ENCODE results near the gene CD58. TPM values are rescaled to one million over a fixed set of nuclear protein-coding genes. Genes with fewer than 3 reads are reported as not detected.

Gene CD58
- total and polyA plus RNA-seq, 8 donors = 10.1 to 39.5 (median 13.7) TPM

DNA sequence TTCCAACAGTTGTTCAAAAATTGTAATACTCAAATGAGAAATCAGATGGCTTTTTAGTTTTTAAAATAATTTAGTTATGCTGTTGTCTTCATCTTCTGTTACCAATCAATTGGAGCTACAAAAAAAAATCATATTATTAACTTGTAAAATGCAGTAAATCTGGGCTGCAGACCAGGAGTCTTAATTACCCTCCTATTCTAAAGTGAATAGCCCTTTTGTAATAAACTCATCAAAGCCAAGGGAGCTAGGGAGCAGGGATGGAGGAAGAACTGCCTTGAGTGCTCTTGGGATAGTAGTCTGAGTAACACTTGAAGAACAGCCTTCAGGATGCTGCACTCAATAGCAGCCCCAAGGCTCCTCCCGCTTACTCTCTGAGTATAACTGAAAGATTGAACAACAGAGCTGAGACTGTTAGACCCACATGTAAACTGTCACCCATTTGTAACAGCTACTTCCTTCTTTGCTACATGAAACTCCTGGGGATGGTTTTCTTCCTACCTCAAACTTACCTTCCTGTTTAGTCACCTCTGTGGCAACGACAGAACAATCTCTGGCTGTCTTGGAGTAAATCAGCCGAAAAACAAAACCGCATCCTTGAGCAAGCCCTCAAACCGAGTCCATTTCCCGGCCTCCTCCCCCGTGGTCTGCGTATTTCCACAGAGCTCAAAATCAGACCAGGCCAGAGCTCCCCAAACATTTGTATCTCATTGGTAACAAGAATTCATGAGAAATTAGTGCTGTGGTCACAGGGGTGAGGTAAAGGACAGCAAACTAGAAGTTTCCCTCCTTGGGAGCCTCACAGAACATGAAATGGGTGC, 55.9 kb downstream of the CD58 start:
- Histone ChIP-seq H3K4me1 (peaks cover 0 to 66% of the 10 kb centered on the region in 2 donors), H3K27me3 (no peaks in the 10 kb centered on the region), H3K9me3 (no peaks in the 10 kb centered on the region), H3K36me3 (peaks cover 0 to 17% of the 10 kb centered on the region in 2 donors), H3K4me3 (no peak overlapping the region), H3K27ac (peak overlapping the region; percentile 39 to 98)
- TF ChIP-seq, protein P1, sequence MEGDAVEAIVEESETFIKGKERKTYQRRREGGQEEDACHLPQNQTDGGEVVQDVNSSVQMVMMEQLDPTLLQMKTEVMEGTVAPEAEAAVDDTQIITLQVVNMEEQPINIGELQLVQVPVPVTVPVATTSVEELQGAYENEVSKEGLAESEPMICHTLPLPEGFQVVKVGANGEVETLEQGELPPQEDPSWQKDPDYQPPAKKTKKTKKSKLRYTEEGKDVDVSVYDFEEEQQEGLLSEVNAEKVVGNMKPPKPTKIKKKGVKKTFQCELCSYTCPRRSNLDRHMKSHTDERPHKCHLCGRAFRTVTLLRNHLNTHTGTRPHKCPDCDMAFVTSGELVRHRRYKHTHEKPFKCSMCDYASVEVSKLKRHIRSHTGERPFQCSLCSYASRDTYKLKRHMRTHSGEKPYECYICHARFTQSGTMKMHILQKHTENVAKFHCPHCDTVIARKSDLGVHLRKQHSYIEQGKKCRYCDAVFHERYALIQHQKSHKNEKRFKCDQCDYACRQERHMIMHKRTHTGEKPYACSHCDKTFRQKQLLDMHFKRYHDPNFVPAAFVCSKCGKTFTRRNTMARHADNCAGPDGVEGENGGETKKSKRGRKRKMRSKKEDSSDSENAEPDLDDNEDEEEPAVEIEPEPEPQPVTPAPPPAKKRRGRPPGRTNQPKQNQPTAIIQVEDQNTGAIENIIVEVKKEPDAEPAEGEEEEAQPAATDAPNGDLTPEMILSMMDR (IDR thresholded peaks at IDR 0.05) = no peak
- intact Hi-C loops (cut with DNase I) = no loop called here
- DNase-seq (no peak), ATAC-seq (peak; percentile 51)

DNA sequence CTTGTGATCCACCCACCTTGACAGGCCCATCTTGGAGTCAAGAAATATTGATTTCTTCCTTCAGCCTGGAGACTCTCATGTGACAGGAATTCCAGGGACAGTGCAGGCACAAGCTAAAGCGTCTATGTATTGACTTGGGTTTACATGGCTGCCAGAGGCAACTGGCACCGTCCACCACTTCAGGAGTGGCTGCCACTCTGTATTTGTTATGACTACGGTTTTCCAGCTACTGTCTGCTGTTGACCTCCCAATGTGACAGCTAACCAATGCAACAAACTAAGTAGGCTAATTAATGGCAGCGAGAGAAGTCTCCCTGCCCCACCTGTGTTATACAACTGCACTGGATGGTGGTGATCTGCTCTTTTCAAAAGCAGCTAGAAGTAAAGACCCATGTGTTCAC, 56.9 kb downstream of the CD58 start:
- Histone ChIP-seq H3K36me3 (peaks cover 0 to 10% of the 10 kb centered on the region in 2 donors), H3K4me3 (no peak overlapping the region), H3K9me3 (no peaks in the 10 kb centered on the region), H3K27me3 (no peaks in the 10 kb centered on the region), H3K27ac (peak overlapping the region in 1 of 2 donors; percentile 98), H3K4me1 (peaks cover 0 to 75% of the 10 kb centered on the region in 2 donors)
- intact Hi-C loops (cut with DNase I) = no loop called here
- TF ChIP-seq, protein P1 (IDR thresholded peaks at IDR 0.05) = no peak
- DNase-seq = no peak
- no peak for ATAC-seq

DNA sequence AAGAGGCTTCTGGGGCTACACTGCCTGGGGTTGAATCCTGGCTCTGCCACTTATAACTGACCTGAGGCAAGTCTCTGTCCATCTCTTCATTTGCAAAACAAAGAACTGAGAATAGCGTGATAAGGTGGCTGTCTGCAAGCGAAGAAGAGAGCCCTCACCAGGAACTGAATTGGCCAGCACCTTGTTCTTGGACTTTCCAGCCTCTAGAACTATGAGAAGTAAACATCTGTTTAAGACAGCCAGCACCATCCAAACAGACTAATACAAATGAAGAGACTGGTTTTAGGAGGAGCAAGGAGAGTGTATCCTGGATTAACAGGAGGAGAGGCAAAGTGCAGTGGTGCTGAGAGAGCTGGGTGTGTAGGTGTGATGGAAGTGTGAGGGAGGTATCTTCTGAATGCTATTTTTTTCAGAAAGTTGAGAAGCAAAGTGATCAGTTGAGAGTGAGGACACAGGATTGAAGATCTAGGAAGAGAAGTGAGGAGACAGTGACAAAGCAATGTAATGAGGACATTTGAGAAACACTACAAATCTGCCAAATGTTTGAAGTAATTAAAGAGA, 59.3 kb downstream of the CD58 start:
- no peak for DNase-seq
- ATAC-seq = no peak

DNA sequence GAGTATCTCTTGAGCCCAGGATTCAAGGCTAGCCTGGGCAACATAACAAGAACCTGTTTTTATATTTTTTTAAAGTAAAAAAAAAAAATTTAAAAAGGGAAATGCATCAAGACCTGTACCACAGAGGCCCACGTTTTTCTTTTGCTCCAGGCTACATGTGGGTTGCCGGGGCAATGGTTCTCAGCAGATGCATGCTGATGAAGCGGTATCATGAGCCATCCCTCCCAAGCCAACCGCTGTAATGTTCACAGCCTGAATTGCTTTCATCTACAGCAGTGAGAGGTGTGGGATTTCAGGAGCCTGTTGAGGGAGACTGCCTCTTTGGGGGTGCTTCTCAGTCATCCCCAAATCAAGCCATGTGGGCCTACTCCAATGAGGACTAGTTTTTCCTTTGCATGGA, 60.5 kb downstream of the CD58 start:
- no peaks in the 10 kb centered on the region for H3K27me3 ChIP-seq
- no peak overlapping the region for H3K4me3 ChIP-seq
- peaks cover 0 to 88% of the 10 kb centered on the region in 2 donors for H3K4me1 ChIP-seq
- H3K27ac ChIP-seq = peak overlapping the region in 1 of 2 donors; percentile 86
- no peaks in the 10 kb centered on the region for H3K36me3 ChIP-seq
- H3K9me3 ChIP-seq = no peaks in the 10 kb centered on the region
- no peak for DNase-seq
- ATAC-seq = no peak
- intact Hi-C loops (cut with DNase I) = no loop called here
- TF ChIP-seq, protein P1 (IDR thresholded peaks at IDR 0.05) = no peak

More for the DNA sequence above, 59.3 kb downstream of the CD58 start:
- TF ChIP-seq, protein P1 (IDR thresholded peaks at IDR 0.05) = no peak
- H3K36me3 ChIP-seq = no peaks in the 10 kb centered on the region
- H3K4me1 ChIP-seq = peaks cover 0 to 88% of the 10 kb centered on the region in 2 donors
- H3K9me3 ChIP-seq = no peaks in the 10 kb centered on the region
- no peaks in the 10 kb centered on the region for H3K27me3 ChIP-seq
- intact Hi-C loops (cut with DNase I) = no loop called here
- peak overlapping the region in 1 of 2 donors; percentile 86 for H3K27ac ChIP-seq
- H3K4me3 ChIP-seq = no peak overlapping the region
